ENCODE measurements around the gene NR1I3.

- TF ChIP-seq CTCF (IDR thresholded peaks at IDR 0.05; ENCODE audit: low read depth, low read length) (peak; percentile 98), EZH2phosphoT487 (IDR thresholded peaks at IDR 0.05; ENCODE audit: low read depth) (no peak)
Measured at GRCh38 chr1:161227196-161227871, 10.7 kb downstream of the NR1I3 start.

All from OCI-LY3 (cell line).